HG02642 (cell line): Measurements from ENCODE around the gene FANCD2OS.
A peak's percentile ranks its signal among the peaks of the same experiment; 100 is the strongest.
"Not testable (repeated sequence)": the region's sequence is repeated elsewhere in the genome, so short reads cannot be mapped to it uniquely, and the experiment has no call there.

Source experiments
- ATAC-seq: cut with Tn5 transposase; IDR thresholded peaks from one replicate; pipeline ENCODE4 v1.9.1; 2021; ENCODE audit warnings: mild to moderate bottlenecking; ENCODE audit not compliant: unreplicated experiment, poor library complexity

Gene FANCD2OS

GRCh38 chr3:10108091-10108490 lies at the start of gene FANCD2OS:
Gene FANCD2OS, minus strand, starts transcription at chr3:10108255. Its CDS starts 3,481 bp downstream, at chr3:10104774.
- ATAC-seq: no peak

GRCh38 chr3:10157031-10157430 lies 49.0 kb upstream of the FANCD2OS start:
- ATAC-seq: no peak

DNA sequence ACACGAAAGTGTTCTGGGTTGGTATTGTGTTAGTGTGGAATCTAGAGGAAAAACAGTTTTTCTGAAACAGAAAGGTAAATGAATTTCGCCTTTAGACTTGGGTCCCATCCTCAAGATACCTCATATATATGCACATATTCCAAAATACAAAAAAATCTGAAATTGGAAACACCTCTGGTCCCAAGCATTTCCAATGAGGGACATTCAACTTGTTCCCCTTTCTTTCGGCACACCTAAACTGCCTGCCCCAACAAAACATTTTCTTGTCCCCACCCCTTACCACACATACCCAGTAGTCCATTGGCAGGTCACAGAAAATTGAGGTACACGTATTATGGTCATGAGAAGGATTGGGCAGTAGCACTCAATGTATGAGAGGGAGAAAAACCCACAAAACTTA lies 47.6 kb upstream of the FANCD2OS start:
- no peak for ATAC-seq

DNA sequence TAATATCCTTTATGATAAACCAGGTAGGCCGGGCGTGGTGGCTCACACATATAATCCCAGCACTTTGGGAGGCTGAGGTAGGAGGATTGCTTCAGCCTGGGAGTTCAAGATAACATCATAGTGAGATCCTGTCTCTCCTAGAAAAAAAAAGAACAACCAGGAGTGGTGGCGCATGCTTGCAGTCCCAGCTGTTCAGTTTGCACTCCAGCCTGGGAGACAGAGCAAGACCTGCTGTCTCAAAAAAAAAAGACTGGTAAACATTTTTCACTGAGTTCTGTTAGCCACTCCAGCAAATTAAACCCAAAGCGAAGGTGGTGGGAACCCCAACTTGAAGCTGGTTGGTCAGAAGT lies 47.0 kb upstream of the FANCD2OS start:
- ATAC-seq: no peak

GRCh38 chr3:10154335-10155122 lies 46.5 kb upstream of the FANCD2OS start:
- no peak for ATAC-seq

DNA sequence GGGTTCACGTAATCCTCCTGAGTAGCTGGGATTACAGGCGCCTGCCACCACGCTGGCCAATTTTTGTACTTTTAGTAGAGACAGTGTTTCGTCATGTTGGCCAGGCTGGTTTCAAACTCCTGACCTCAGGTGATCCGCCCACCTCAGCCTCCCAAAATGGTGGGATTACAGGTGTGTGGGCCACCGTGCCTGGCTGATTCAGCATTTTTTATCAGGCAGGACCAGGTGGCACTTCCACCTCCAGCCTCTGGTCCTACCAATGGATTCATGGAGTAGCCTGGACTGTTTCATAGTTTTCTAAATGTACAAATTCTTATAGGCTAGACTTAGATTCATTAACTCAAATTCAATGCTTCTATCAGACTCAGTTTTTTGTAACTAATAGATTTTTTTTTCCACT lies 42.9 kb upstream of the FANCD2OS start:
- no peak for ATAC-seq

DNA sequence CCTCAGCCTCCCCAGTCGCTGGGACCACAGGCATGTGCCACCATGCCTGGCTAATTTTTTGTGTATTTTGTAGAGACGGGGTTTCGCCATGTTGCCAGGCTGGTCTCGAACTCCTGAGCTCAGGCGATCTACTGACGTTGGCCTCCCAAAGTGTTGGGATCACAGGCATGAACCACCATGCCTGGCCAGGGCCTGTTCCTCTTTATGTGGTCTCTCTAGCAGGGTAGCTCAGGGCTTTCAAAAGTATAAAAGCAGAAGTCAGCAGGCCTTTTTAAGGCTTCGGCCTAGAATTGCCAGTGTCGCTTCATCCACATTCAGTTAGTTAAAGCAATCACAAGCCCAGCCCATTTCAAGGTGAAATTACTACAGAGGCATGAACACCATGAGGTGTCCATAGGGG lies 41.2 kb upstream of the FANCD2OS start:
- ATAC-seq: no peak

DNA sequence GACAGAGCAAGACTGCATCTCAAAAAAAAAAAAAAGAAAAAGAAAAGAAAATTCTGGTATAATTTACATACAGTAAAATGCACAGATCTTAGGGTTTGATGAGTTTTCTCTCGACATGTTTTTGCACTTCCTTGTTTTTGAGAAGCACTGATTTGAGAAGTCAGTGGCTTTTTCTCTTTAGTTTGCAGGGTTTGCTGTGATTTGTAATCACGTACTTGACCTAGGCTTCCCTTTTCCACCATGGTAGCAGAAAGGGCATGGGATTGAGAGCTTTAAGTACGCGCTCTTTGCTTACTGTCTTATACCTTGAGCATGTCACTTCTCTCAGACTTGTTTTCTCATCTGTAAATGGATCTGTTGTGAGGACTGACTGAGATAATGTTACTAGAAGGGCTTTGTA lies 37.6 kb upstream of the FANCD2OS start:
- no peak for ATAC-seq

DNA sequence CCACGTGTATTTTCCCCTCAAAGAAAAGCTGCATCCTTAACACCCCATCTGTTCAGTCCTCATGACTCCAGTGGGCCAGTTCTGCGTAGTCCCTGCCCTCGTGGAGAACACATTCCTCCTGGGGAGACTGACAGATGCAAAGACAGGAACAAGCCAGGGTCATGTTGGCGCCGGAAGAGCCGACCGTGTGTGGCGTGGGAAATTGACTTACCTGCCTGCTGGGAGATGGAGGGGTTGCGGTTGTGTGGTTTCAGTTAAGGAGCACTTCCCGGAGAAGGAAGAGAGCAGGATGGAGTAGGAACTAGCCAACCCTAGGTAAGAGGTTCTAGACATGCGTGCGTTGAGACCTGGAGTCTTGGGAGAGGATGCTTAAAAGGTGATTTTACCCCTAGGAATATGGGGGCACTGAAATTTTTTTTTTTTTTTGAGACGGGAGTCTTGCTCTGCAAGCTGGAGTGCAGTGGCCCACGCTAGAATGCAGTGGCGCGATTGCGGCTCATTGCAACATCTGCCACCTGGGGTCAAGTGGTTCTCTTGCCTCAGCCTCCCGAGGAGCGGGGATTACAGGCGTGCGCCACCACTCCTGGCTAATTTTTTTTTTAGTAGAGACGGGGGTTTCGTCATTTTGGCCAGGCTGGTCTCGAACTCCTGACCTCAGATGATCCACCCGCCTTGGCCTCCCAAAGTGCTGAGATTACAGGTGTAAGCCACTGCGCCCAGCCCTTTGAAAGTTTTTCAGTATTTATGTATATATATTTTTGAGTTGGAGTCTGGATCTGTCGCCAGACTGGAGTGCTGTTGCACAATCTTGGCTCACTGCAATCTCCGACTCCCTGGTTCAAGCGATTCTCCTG lies 34.9 kb upstream of the FANCD2OS start:
- ATAC-seq: no peak

DNA sequence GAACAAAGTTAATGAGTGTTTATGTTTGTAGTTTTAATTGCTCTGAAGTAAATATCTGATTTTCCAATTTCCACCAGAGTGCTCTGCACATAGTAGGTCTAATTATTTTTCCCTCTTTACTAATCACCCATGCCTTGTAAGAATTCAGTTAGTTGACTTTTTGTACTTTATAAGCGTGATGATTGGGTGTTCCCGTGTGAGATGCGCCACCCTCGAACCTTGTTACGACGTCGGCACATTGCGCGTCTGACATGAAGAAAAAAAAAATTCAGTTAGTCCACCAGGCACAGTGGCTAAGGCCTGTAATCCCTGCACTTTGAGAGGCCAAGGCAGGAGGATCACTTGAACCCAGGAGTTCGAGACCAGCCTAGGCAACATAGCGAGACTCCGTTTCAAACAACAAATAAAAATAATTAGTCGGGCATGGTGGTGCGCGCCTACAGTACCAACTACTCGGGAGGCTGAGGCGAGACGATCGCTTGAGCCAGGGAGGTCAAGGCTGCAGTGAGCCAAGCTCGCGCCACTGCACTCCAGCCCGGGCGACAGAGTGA lies 33.0 kb upstream of the FANCD2OS start:
- ATAC-seq: no peak

DNA sequence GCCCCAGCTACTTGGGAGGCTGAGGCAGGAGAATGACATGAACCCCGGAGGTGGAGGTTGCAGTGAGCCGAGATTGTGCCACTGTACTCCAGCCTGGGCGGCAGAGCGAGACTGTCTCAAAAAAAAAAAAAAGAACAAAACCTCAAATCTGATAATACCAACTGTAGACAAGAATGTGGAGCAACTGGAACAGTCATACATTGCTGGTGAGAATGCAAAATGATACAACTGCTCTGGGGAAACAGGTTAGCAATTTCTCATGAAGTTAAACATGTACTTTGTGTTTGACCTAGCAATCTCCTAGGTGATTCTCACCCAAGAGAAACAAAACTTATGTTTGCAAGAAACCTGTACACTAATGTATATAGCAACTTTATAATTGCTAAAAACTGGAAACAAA lies 29.1 kb upstream of the FANCD2OS start:
- ATAC-seq: no peak

GRCh38 chr3:10136426-10137005 lies 28.5 kb upstream of the FANCD2OS start:
- no peak for ATAC-seq

- not testable (repeated sequence) for ATAC-seq
These were observed 27.8 kb upstream of the FANCD2OS start for GRCh38 chr3:10135872-10136271.

DNA sequence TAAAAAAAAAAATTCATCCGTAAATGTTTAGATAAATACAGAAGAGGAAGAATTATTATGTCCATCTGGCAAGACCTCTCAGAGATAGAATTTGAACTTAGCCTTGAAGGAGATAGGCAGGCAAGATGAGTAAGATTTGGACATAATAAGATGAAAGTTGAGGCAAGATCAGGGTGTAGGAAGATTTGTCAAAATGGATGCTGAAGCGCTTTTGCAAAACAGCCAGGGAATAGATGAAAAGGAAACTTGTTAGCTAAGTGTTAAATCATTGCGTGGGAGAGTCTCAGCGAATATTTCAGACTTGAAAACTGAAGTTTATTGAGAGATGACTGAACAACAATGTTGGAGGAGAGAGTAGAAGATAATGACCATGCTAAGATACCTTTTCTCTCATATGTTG lies 14.7 kb upstream of the FANCD2OS start:
- no peak for ATAC-seq

DNA sequence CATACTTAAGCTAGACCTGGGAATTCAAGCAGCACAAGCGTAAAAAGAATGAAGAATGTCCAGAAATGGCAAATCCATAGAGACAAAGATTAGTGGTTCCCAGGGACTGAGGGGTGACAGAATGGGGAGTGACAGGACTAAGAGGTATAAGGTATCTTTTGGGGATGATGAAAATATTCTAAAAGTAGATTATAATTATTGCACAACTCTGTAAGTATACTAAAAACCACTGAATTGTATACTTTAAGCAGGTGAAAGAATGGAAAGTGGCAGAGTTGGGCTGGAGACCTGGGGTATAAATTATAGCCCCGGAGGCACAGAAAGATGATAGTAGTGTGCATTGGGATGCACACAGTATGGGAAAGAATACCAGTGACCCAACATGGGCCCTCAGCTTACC lies 13.0 kb upstream of the FANCD2OS start:
- no peak for ATAC-seq

DNA sequence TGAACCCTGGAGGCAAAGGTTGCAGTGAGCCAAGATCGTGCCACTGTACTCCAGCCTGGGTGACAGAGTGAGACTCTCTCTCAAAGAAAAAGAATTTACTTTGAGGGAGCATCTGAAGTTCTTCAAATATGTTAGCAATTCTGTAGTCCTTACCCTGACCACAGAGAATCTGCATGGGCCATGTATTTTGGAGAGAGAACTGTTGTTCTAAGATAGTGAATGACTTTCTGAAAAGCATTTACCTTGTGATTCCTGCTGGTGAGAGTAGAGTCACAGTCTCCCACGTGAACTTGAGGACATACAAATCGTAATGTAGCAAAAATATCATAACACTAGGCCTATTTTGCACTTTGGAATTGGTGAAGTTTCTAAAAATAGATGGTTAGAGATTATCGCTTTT lies 11.3 kb upstream of the FANCD2OS start:
- ATAC-seq: no peak

DNA sequence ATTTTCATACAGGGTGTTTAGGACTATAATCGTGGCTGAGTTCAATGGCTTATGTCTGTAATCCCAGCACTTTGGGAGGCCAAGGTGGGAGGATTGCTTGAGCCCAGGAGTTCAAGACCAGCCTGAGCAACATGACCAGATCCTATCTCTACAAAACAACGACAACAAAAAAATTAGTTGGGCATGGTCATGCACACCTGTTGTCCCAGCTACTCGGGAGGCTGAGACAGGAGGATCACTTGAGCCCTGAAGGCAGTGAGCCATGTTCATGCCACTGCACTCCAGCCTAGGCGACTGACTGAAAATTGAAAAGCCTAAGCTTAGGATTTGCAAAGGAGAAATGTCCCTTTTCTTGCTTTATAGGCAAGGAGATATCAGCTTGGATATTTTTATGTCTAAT lies 8.9 kb upstream of the FANCD2OS start:
- no peak for ATAC-seq

GRCh38 chr3:10116138-10116460 lies 8.0 kb upstream of the FANCD2OS start:
- ATAC-seq: no peak

- peak; percentile 96 for ATAC-seq
These were observed 7.5 kb upstream of the FANCD2OS start, which contains the start of gene BRK1 for GRCh38 chr3:10115326-10116137. Gene BRK1, plus strand, starts transcription at chr3:10115675. Its CDS starts 27 bp downstream, at chr3:10115702.

GRCh38 chr3:10106919-10107318 lies 1.1 kb downstream of the FANCD2OS start:
- ATAC-seq: no peak
